Measurements from ENCODE around the gene TTC9B.

Gene TTC9B

GRCh38 chr19:40236366-40236765 lies 18.2 kb upstream of the TTC9B start (continued):
- TF ChIP-seq ZNF8 (CRISPR knock-in tag; IDR thresholded peaks at IDR 0.05): no peak
- no peak for TF ChIP-seq PATZ1 (CRISPR knock-in tag; IDR thresholded peaks at IDR 0.05; ENCODE audit: borderline replicate concordance)
- no peak for TF ChIP-seq BACH2 (CRISPR knock-in tag; IDR thresholded peaks at IDR 0.05; ENCODE audit: borderline replicate concordance)
- no peak for TF ChIP-seq RARB (CRISPR knock-in tag; IDR thresholded peaks at IDR 0.05)

GRCh38 chr19:40236026-40236355 lies 17.8 kb upstream of the TTC9B start:
- ATAC-seq: no peak
- TF ChIP-seq POU6F1 (CRISPR knock-in tag; IDR thresholded peaks at IDR 0.05; ENCODE audit: borderline replicate concordance, low read depth): no peak
- TF ChIP-seq OSR1 (CRISPR knock-in tag; IDR thresholded peaks at IDR 0.05): no peak
- TF ChIP-seq TOX (CRISPR knock-in tag; IDR thresholded peaks at IDR 0.05; ENCODE audit: borderline replicate concordance): no peak
- TF ChIP-seq ISL1 (CRISPR knock-in tag; IDR thresholded peaks at IDR 0.05): no peak
- TF ChIP-seq TSHZ2 (CRISPR knock-in tag; IDR thresholded peaks at IDR 0.05): no peak
- TF ChIP-seq GLIS3 (CRISPR knock-in tag; IDR thresholded peaks at IDR 0.05): no peak
- TF ChIP-seq CSDC2 (CRISPR knock-in tag; IDR thresholded peaks at IDR 0.05): no peak
- TF ChIP-seq ESRRG (CRISPR knock-in tag; IDR thresholded peaks at IDR 0.05): no peak
- TF ChIP-seq ZFP30 (CRISPR knock-in tag; IDR thresholded peaks at IDR 0.05): no peak
- no peak for TF ChIP-seq BACH2 (CRISPR knock-in tag; IDR thresholded peaks at IDR 0.05; ENCODE audit: borderline replicate concordance)
- no peak for TF ChIP-seq PATZ1 (CRISPR knock-in tag; IDR thresholded peaks at IDR 0.05; ENCODE audit: borderline replicate concordance)
- TF ChIP-seq SNAI2 (CRISPR knock-in tag; IDR thresholded peaks at IDR 0.05): no peak
- no peak for TF ChIP-seq ZNF8 (CRISPR knock-in tag; IDR thresholded peaks at IDR 0.05)
- TF ChIP-seq TCF4 (CRISPR knock-in tag; IDR thresholded peaks at IDR 0.05; ENCODE audit: borderline replicate concordance): no peak
- TF ChIP-seq RARB (CRISPR knock-in tag; IDR thresholded peaks at IDR 0.05): no peak
- no peak for TF ChIP-seq ZNF70 (CRISPR knock-in tag; IDR thresholded peaks at IDR 0.05)

GRCh38 chr19:40235238-40236025 lies 17.2 kb upstream of the TTC9B start:
- TF ChIP-seq ZNF70 (CRISPR knock-in tag; IDR thresholded peaks at IDR 0.05) (no peak), ZNF8 (CRISPR knock-in tag; IDR thresholded peaks at IDR 0.05) (no peak), PATZ1 (CRISPR knock-in tag; IDR thresholded peaks at IDR 0.05; ENCODE audit: borderline replicate concordance) (no peak), TOX (CRISPR knock-in tag; IDR thresholded peaks at IDR 0.05; ENCODE audit: borderline replicate concordance) (no peak), POU6F1 (CRISPR knock-in tag; IDR thresholded peaks at IDR 0.05; ENCODE audit: borderline replicate concordance, low read depth) (no peak), ZFP3 (CRISPR knock-in tag; IDR thresholded peaks at IDR 0.05) (no peak), RARB (CRISPR knock-in tag; IDR thresholded peaks at IDR 0.05) (no peak), ZFP30 (CRISPR knock-in tag; IDR thresholded peaks at IDR 0.05) (no peak)
- peak; percentile 22; the same call in 1 of the 3 replicates for ATAC-seq
